ENCODE results near the gene SETMAR. TPM values are rescaled to one million over a fixed set of nuclear protein-coding genes. Genes with fewer than 3 reads are reported as not detected.

The SETMAR gene
- total and polyA plus RNA-seq, 3 donors from 2014 or later = 19.3 to 36.9 (median 31.0) TPM

GRCh38 chr3:4271834-4272233 lies 31.3 kb upstream of the SETMAR start:
- H3K9me3 ChIP-seq = no peaks in the 10 kb centered on the region
- intact Hi-C loops (cut with DNase I; ENCODE audit: low total_unique reads) = no loop called here
- TF ChIP-seq POLR2A (IDR thresholded peaks at IDR 0.05) (no peak), CTCF (IDR thresholded peaks at IDR 0.05) (peak; percentile 27 to 54 (median 33))
- peaks cover 4% of the 10 kb centered on the region for H3K4me1 ChIP-seq
- DNase-seq = no peak
- H3K4me3 ChIP-seq = no peak overlapping the region
- no peaks in the 10 kb centered on the region for H3K36me3 ChIP-seq (ENCODE audit: low read depth, missing control alignments)
- no peaks in the 10 kb centered on the region for H3K27me3 ChIP-seq
- WGBS, 2 donors = 27 to 41% methylated on average over 4 of the region's 4 CpGs
- peak overlapping the region in 1 of 2 donors; percentile 39 for H3K27ac ChIP-seq

DNA sequence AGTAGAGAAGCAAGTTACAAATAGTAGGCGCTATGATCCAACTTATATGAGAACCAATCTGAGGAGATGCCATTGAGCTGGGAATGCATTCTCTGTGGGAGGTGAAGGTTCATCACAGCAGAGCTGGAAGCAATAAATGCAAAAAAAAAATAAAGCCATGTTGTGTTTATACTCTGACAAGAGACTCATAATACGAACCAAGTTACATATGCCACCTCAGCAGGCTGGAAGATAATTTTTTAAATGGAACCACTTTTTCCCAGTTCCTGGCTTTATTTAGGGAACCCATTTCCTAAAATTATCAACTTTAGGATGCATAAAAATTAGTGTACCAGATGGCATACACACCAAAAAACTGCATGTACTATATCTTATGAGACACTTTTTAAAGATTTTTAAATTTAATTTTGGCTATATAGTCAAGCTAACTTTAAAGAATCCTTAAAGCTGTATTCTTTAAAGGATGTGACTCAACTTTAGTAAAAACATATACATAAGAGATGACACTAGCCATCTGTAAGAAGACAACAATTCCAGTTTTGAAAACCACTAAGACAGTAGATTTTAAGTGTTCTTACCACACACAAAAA lies 23.6 kb upstream of the SETMAR start:
- Histone ChIP-seq H3K27me3 (no peaks in the 10 kb centered on the region), H3K4me3 (no peak overlapping the region), H3K9me3 (no peaks in the 10 kb centered on the region), H3K4me1 (no peaks in the 10 kb centered on the region), H3K27ac (no peak overlapping the region), H3K36me3 (ENCODE audit: low read depth, missing control alignments) (no peaks in the 10 kb centered on the region)
- no peak for DNase-seq
- WGBS, 2 donors = 91 to 95% methylated on average over 2 of the region's 2 CpGs
- intact Hi-C loops (cut with DNase I; ENCODE audit: low total_unique reads) = loop anchor here (10.0 kb wide), 1 partner anchor 1085 kb away; no protein-coding TSS in a partner anchor
- TF ChIP-seq POLR2A (IDR thresholded peaks at IDR 0.05) (no peak), CTCF (IDR thresholded peaks at IDR 0.05) (no peak)

DNA sequence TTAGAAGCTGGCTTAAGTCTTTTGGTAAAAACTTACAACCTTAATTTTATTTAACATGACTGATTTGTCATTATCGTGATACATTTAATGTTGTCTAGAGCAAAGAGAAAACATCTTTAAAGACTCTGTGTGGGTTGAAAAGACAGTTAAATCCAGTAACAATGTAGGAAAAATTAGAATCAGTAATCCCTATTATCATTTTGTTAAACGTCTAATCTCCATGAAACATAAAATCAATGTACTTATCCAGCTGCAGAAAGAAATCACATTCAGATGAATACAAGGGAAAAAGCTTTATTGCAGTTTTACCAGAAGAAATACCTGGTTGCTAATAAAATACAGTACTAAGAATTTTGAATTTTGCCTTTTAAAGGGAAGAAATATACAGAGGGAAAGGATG lies 21.2 kb upstream of the SETMAR start:
- DNase-seq = no peak
- Histone ChIP-seq H3K36me3 (ENCODE audit: low read depth, missing control alignments) (no peaks in the 10 kb centered on the region), H3K9me3 (no peaks in the 10 kb centered on the region), H3K27me3 (no peaks in the 10 kb centered on the region), H3K4me3 (no peak overlapping the region), H3K27ac (peak overlapping the region in 1 of 2 donors; percentile 6), H3K4me1 (no peaks in the 10 kb centered on the region)
- TF ChIP-seq POLR2A (IDR thresholded peaks at IDR 0.05) (no peak), CTCF (IDR thresholded peaks at IDR 0.05) (no peak)
- WGBS, 2 donors = 38 to 65% methylated on average over 2 of the region's 2 CpGs
- intact Hi-C loops (cut with DNase I; ENCODE audit: low total_unique reads) = loop anchor here (10.0 kb wide), 1 partner anchor 1087 kb away; no protein-coding TSS in a partner anchor

DNA sequence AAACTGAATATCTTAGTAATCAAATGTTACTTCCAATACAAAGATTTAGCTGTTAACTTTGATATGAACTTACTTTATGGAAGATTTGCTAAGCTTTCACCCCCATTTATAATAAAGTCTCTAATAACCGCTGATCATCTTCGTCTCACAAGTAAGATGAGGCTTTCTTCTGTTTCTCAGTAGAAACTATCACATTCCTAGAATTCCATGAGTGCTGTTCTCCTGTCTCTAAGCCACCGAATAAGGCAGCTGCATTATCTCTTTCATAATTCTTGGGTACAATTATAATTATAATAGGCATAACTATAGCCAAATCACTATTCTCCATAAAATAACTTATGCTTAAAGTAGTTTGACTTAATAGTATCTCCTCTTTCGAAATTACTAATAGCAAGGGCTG lies 18.3 kb upstream of the SETMAR start:
- H3K27me3 ChIP-seq = no peaks in the 10 kb centered on the region
- no peaks in the 10 kb centered on the region for H3K4me1 ChIP-seq
- WGBS, 2 donors = 54 to 56% methylated on average over 4 of the region's 4 CpGs
- H3K27ac ChIP-seq = no peak overlapping the region
- TF ChIP-seq CTCF (IDR thresholded peaks at IDR 0.05) = no peak
- no peak for TF ChIP-seq POLR2A (IDR thresholded peaks at IDR 0.05)
- H3K4me3 ChIP-seq = no peak overlapping the region
- H3K36me3 ChIP-seq (ENCODE audit: low read depth, missing control alignments) = no peaks in the 10 kb centered on the region
- no peak for DNase-seq
- intact Hi-C loops (cut with DNase I; ENCODE audit: low total_unique reads) = loop anchor here (10.0 kb wide), 1 partner anchor 1090 kb away; no protein-coding TSS in a partner anchor
- no peaks in the 10 kb centered on the region for H3K9me3 ChIP-seq

- no peak for DNase-seq
- Histone ChIP-seq H3K27ac (no peak overlapping the region), H3K4me3 (no peak overlapping the region), H3K36me3 (ENCODE audit: low read depth, missing control alignments) (no peaks in the 10 kb centered on the region), H3K4me1 (peaks cover 6% of the 10 kb centered on the region), H3K9me3 (no peaks in the 10 kb centered on the region), H3K27me3 (no peaks in the 10 kb centered on the region)
- TF ChIP-seq CTCF (IDR thresholded peaks at IDR 0.05) (no peak), POLR2A (IDR thresholded peaks at IDR 0.05) (no peak)
- intact Hi-C loops (cut with DNase I; ENCODE audit: low total_unique reads) = loop anchor here (10.0 kb wide), 1 partner anchor 1094 kb away; no protein-coding TSS in a partner anchor
- 87 to 90% methylated on average over 4 of the region's 4 CpGs for WGBS, 2 donors
These were observed 14.1 kb upstream of the SETMAR start for GRCh38 chr3:4289044-4289443.
